Neural progenitor cell (in vitro differentiated cells): ENCODE measurements around the gene OR6B1. TPM values are rescaled to one million over a fixed set of nuclear protein-coding genes. Genes with fewer than 3 reads are reported as not detected.

Source experiments
- DNase-seq: peaks from one replicate; pipeline ENCODE4 v3.0.0-alpha.2; 2016; ENCODE audit warnings: low spot score
- H2AFZ ChIP-seq: fragments of 200-600 bp; sonication (generic); replicated peaks from 2 replicates; pipeline ENCODE4 v1.6.1; 2016; ENCODE audit warnings: antibody characterized with exemption
- H3F3A ChIP-seq: fragments of 200-600 bp; sonication (generic); 2 replicates; pipeline ENCODE4 v1.6.1; 2016; ENCODE audit warnings: antibody characterized with exemption, low read depth
- H3K27ac ChIP-seq: fragments of 200-600 bp; sonication (generic); 2 replicates; pipeline ENCODE4 v1.5.1; 2016; ENCODE audit warnings: mild to moderate bottlenecking
- H3K27me3 ChIP-seq: fragments of 200-600 bp; sonication (generic); 2 replicates; pipeline ENCODE4 v1.6.1; 2016; ENCODE audit warnings: mild to moderate bottlenecking, moderate library complexity
- H3K36me3 ChIP-seq: fragments of 200-600 bp; sonication (generic); 2 replicates; pipeline ENCODE4 v1.5.1; 2016
- H3K4me1 ChIP-seq: fragments of 200-600 bp; sonication (generic); 2 replicates; pipeline ENCODE4 v1.6.1; 2016; ENCODE audit warnings: mixed run types
- H3K4me2 ChIP-seq: fragments of 200-600 bp; sonication (generic); 2 replicates; pipeline ENCODE4 v1.6.1; 2016
- H3K4me3 ChIP-seq: fragments of 200-600 bp; sonication (generic); 2 replicates; pipeline ENCODE4 v1.5.1; 2016
- H3K79me2 ChIP-seq: fragments of 200-600 bp; sonication (generic); 2 replicates; pipeline ENCODE4 v1.6.1; 2016; ENCODE audit warnings: low read depth
- H3K9ac ChIP-seq: fragments of 200-600 bp; sonication (generic); 2 replicates; pipeline ENCODE4 v1.6.1; 2016
- H3K9me3 ChIP-seq: fragments of 200-600 bp; sonication (generic); 2 replicates; pipeline ENCODE4 v1.5.1; 2016; ENCODE audit warnings: low read depth
- H4K20me1 ChIP-seq: fragments of 200-600 bp; sonication (generic); 2 replicates; pipeline ENCODE4 v1.6.1; 2016; ENCODE audit warnings: low read depth
- H3K27ac Mint-ChIP-seq: 3 replicates; pipeline ENCODE4 v1.8.0; 2021; ENCODE audit warnings: mixed read lengths
- H3K27me3 Mint-ChIP-seq: 2 replicates; pipeline ENCODE4 v1.8.0; 2022; ENCODE audit warnings: low read depth, mild to moderate bottlenecking, inconsistent platforms, moderate library complexity, mixed read lengths; ENCODE audit not compliant: insufficient read depth
- H3K36me3 Mint-ChIP-seq: 3 replicates; pipeline ENCODE4 v1.8.0; 2021; ENCODE audit warnings: mixed read lengths
- H3K4me1 Mint-ChIP-seq: 3 replicates; pipeline ENCODE4 v1.8.0; 2021; ENCODE audit warnings: mixed read lengths
- H3K4me3 Mint-ChIP-seq: 3 replicates; pipeline ENCODE4 v1.8.0; 2021; ENCODE audit warnings: mild to moderate bottlenecking, moderate library complexity, mixed read lengths
- H3K9me3 Mint-ChIP-seq: 3 replicates; pipeline ENCODE4 v1.8.0; 2020; ENCODE audit warnings: mixed read lengths
- EZH2 ChIP-seq: fragments of 200-600 bp; sonication (generic); IDR thresholded peaks from 2 replicates; pipeline ENCODE4 v1.6.1; 2017; ENCODE audit warnings: antibody characterized with exemption, mild to moderate bottlenecking, moderate library complexity
- EZH2phosphoT487 ChIP-seq: fragments of 200-600 bp; sonication (generic); IDR thresholded peaks from 2 replicates; pipeline ENCODE4 v1.6.1; 2017; ENCODE audit warnings: antibody characterized with exemption
- total RNA-seq: library from RNA; depleted of rRNA; stranded (reverse); fragments of >200 nt; gene quantifications from 2 replicates; pipeline ENCODE4 v1.2.3, GENCODE V29; 2015; ENCODE audit warnings: low replicate concordance
- TF ChIP-seq, protein P1 (sequence below): fragments of 200-600 bp; sonication (generic); IDR thresholded peaks from 2 replicates; pipeline ENCODE4 v1.5.1; 2017; ENCODE audit warnings: antibody characterized with exemption, mild to moderate bottlenecking

The OR6B1 gene
- total RNA-seq, 1 donor from 2014 or later = not detected

GRCh38 chr7:143992670-143993069 is 7.5 kb upstream of the OR6B1 start:
- TF ChIP-seq, protein P1, sequence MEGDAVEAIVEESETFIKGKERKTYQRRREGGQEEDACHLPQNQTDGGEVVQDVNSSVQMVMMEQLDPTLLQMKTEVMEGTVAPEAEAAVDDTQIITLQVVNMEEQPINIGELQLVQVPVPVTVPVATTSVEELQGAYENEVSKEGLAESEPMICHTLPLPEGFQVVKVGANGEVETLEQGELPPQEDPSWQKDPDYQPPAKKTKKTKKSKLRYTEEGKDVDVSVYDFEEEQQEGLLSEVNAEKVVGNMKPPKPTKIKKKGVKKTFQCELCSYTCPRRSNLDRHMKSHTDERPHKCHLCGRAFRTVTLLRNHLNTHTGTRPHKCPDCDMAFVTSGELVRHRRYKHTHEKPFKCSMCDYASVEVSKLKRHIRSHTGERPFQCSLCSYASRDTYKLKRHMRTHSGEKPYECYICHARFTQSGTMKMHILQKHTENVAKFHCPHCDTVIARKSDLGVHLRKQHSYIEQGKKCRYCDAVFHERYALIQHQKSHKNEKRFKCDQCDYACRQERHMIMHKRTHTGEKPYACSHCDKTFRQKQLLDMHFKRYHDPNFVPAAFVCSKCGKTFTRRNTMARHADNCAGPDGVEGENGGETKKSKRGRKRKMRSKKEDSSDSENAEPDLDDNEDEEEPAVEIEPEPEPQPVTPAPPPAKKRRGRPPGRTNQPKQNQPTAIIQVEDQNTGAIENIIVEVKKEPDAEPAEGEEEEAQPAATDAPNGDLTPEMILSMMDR = no peak
- TF ChIP-seq EZH2phosphoT487 (no peak), EZH2 (no peak)
- no peak overlapping the region for H2AFZ ChIP-seq

GRCh38 chr7:143993924-143994323 is 6.2 kb upstream of the OR6B1 start:
- H3K9me3 Mint-ChIP-seq = peaks cover 7% of the 10 kb centered on the region

More at GRCh38 chr7:143992670-143993069, 7.5 kb upstream of the OR6B1 start:
- no peak for DNase-seq
- Mint-ChIP-seq H3K4me1 (no peaks in the 10 kb centered on the region), H3K4me3 (no peak overlapping the region), H3K27ac (no peak overlapping the region), H3K9me3 (peaks cover 7% of the 10 kb centered on the region), H3K36me3 (no peaks in the 10 kb centered on the region), H3K27me3 (no peaks in the 10 kb centered on the region)
- Histone ChIP-seq H3K4me2 (no peak overlapping the region), H3K27ac (no peak overlapping the region), H3K4me1 (no peaks in the 10 kb centered on the region), H3K36me3 (no peaks in the 10 kb centered on the region), H4K20me1 (no peaks in the 10 kb centered on the region), H3F3A (no peaks in the 10 kb centered on the region), H3K4me3 (no peak overlapping the region), H3K9ac (no peak overlapping the region), H3K79me2 (no peaks in the 10 kb centered on the region), H3K27me3 (no peaks in the 10 kb centered on the region), H3K9me3 (no peaks in the 10 kb centered on the region)

DNA sequence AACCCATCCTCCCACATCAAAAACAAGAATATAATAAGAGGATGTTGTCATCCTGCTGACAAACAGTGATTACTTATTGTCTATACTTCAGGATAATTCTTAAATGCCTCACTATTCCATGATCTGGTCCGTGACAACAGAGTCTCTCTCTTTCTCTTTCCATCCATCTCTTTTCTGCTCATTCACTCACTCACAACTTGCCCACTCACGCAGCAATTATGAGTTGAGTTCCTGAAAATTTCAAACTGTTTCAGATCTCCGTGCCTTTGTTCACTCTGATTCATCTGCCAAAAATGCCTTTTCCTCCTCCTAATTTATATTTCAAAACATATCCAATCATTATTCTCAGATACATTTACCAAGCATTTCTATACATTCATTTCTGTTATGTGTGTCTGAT is 1.4 kb downstream of the OR6B1 start:
- H3K9me3 Mint-ChIP-seq = no peaks in the 10 kb centered on the region
- Histone ChIP-seq H3K79me2 (no peaks in the 10 kb centered on the region), H2AFZ (no peak overlapping the region), H3K27me3 (no peaks in the 10 kb centered on the region), H3K9me3 (no peaks in the 10 kb centered on the region), H3K4me3 (no peak overlapping the region), H4K20me1 (no peaks in the 10 kb centered on the region), H3K4me1 (no peaks in the 10 kb centered on the region), H3K36me3 (no peaks in the 10 kb centered on the region), H3K27ac (no peak overlapping the region), H3K4me2 (no peak overlapping the region), H3F3A (no peaks in the 10 kb centered on the region), H3K9ac (no peak overlapping the region)
- H3K36me3 Mint-ChIP-seq = no peaks in the 10 kb centered on the region
- no peaks in the 10 kb centered on the region for H3K4me1 Mint-ChIP-seq
- H3K27me3 Mint-ChIP-seq = no peaks in the 10 kb centered on the region
- H3K4me3 Mint-ChIP-seq = no peak overlapping the region
- H3K27ac Mint-ChIP-seq = no peak overlapping the region
- TF ChIP-seq, protein P1 = no peak
- TF ChIP-seq EZH2phosphoT487 (no peak), EZH2 (no peak)
- no peak for DNase-seq

More at GRCh38 chr7:143993924-143994323, 6.2 kb upstream of the OR6B1 start:
- Mint-ChIP-seq H3K27ac (no peak overlapping the region), H3K36me3 (no peaks in the 10 kb centered on the region), H3K4me3 (no peak overlapping the region), H3K4me1 (no peaks in the 10 kb centered on the region), H3K27me3 (no peaks in the 10 kb centered on the region)
- no peak overlapping the region for H3K4me3 ChIP-seq
- no peaks in the 10 kb centered on the region for H4K20me1 ChIP-seq
- H3F3A ChIP-seq = no peaks in the 10 kb centered on the region
- H2AFZ ChIP-seq = no peak overlapping the region
- no peaks in the 10 kb centered on the region for H3K79me2 ChIP-seq
- H3K27me3 ChIP-seq = no peaks in the 10 kb centered on the region
- no peak overlapping the region for H3K9ac ChIP-seq
- TF ChIP-seq, protein P1 = no peak
- TF ChIP-seq EZH2phosphoT487 (no peak), EZH2 (no peak)
- H3K9me3 ChIP-seq = no peaks in the 10 kb centered on the region
- no peak overlapping the region for H3K4me2 ChIP-seq
- no peak for DNase-seq
- H3K4me1 ChIP-seq = no peaks in the 10 kb centered on the region
- H3K36me3 ChIP-seq = no peaks in the 10 kb centered on the region
- no peak overlapping the region for H3K27ac ChIP-seq
